Activated naive CD4-positive, alpha-beta T cell treated with Interleukin-2 at 50 U/mL for 16 hours (primary cell): ENCODE data around the gene C10orf62.
"Not testable (repeated sequence)": the region's sequence is repeated elsewhere in the genome, so short reads cannot be mapped to it uniquely, and the experiment has no call there.

ENCODE experiments used
- DNase-seq: peaks from one replicate; pipeline ENCODE4 v3.0.0-alpha.2; 2020

The C10orf62 gene

DNA sequence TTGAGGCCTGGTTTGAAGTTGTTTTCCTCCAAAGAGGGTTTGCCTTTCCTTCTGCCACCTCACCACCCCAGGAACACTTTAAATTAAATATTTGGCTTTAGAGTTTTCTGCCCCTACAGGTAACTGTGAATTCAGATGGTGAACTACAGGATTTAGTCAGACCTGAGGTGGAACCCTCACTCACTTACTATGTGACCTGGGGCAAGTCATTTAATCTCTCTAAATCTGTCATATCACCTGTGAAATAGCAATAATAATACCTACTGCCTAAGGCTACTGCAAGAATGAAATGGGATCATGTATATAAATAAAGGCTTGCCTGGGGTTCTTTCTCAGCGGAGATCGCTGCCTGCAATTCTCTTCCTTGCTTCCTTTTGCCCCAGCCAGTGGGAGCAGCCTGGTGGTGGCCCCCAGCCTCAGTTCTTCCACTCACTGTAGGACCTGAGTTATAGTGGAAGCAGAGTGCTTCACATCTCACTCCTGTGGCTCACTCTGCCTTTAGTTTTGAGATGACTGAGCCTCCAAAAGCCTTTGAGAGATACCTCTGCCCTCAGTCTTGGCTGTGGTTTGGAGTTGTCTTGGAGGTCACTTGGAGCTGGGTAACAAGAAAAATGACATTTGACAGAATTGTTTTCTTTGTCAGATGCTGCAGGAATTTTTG lies 23.1 kb upstream of the C10orf62 start:
- no peak for DNase-seq

DNA sequence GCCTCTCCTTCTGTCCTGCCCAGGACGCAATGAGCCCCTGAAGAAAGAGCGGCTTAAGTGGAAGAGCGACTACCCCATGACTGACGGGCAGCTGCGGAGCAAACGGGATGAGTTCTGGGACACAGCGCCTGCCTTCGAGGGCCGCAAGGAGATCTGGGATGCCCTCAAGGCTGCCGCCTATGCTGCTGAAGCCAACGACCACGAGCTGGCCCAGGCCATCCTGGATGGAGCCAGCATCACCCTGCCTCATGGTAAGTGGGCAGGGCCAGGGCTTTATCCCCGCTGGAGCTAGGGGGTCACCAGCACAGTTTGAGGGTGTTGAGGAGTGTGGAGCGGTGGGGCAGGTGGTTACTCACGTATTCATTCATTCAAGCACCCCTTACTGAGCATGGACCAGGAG lies 21.6 kb upstream of the C10orf62 start:
- DNase-seq, result no peak

DNA sequence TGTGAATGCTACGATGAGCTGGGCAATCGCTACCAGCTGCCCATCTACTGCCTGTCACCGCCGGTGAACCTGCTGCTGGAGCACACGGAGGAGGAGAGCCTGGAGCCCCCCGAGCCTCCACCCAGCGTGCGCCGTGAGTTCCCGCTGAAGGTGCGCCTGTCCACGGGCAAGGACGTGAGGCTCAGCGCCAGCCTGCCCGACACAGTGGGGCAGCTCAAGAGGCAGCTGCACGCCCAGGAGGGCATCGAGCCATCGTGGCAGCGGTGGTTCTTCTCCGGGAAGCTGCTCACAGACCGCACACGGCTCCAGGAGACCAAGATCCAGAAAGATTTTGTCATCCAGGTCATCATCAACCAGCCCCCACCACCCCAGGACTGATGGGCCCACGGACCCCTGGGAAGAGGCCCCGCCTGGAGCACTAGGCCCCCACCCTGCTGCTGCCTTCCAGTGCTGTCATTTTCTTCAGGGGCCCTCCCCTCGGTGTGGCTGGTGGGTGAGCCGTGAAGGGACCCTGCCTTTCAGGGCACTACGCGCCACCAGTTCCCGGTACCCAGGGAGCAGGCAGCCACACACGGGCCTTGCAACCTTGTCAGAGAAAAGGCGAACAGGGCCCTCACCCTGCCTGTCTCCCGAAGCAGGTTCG lies 19.3 kb upstream of the C10orf62 start:
- DNase-seq, result no peak

DNA sequence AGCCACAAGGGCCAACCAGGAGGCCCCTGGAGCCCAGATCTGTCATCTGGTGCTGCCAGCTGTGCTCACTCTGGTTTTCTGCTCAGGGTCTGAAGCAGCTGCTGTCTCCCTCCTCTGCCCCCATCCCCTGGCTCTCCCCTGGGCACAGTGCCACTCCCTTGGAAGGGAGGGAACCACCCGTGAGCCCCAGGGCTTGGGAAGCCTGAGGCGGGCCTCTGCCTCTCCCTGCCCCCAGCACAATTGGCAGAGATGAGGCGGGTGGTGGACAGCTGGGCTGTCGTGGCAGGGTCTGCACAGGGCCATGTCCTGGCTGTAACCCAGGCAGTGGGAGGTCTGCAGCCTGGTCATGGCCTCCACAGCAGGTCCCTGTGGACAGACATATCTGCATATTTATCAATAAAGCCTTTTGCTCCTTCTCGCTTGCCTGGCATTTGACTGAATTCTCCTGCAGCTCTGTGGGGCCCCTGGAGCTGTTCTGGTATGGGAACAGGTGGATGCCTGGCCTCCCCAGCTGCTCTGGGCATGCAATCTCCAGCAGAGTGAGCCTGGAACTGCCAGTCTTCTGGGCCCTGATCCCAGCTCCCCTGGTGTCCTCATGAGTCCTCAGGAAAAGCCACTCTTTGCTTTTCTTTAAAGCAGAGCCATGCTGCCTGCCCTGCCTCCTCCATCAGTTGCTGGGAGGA lies 18.6 kb upstream of the C10orf62 start:
- DNase-seq, result no peak

DNA sequence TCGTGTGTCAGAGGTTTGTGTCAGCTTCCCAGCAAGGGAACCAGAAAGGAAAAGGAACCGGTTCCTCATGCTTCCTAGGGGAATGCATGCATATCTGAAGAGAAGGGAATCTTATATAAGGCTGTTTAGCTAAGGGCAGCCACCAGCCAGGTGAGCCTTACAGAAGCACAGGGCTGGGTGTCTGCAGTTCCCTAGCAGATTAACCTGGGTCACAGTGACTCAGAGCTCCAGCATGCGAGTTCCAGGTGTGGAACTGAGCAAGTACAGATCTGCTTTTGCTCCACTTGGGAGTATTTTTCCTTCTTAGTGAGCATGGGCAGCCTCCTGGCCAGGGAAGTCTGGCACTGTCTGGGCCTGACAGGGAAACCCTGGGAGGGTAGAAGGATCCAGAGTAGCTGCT lies 17.9 kb upstream of the C10orf62 start:
- DNase-seq, result no peak

DNA sequence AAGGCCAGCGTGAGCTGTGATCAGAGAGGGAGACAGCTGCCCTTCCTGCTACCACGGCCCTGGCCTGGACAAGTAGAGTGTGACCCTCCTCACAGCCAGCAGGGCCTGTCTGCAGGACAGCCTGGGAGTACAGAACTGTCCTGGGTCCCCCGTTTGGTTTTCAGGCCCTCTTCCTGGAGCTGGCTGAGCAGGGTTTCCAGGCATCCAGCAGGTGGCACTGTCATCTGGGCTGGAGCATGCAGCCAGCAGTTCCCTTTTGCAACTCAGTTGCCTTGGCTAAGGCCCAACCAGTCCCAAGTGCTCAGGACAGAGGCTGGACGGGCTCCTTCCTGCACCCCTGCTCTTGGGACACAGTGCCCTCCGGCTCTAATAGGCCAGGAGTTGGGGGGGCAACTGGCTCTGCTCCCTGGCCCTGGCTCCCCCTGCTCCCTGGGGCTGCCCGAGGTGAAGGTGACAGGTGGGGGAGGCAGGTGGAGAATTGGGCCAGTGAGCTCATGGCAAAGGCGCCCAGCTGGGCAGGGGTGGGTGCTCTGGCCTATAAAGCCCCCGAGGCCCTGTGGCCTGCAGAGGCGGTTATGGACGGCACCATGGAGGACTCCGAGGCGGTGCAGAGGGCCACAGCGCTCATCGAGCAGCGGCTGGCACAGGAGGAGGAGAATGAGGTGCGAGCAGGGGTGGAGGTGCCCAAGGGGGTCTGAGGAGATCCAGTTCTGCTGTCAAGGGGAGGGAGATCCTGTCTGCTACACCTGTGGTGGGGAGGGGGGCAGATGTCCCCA lies 17.1 kb upstream of the C10orf62 start, which contains the start of gene ANKRD2:
Gene ANKRD2, plus strand, starts transcription at position 566 of the 776 bp plus-strand sequence. Its CDS starts 10 bp downstream, at position 576.
- peak; percentile 46 for DNase-seq

DNA sequence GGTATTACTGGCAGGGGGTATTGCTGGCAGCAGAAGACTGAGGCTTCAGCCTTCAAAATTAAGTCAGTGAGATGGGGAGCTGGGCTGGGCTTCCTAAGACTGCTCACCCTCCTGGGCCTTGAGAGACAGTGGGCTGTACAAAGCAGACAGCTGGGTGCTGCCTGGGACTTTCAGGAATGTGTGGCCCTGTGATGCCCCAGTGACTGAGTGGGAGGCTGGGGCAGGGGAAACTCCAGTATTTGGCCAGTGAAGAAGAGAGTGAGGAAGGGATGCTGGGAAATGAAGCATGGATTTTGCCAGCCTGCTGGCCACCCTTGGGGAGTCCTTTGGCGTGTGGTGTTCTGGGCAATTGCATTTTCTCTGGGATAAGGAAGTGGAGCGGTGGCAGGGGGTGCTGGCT lies 16.5 kb upstream of the C10orf62 start:
- DNase-seq, result no peak

DNA sequence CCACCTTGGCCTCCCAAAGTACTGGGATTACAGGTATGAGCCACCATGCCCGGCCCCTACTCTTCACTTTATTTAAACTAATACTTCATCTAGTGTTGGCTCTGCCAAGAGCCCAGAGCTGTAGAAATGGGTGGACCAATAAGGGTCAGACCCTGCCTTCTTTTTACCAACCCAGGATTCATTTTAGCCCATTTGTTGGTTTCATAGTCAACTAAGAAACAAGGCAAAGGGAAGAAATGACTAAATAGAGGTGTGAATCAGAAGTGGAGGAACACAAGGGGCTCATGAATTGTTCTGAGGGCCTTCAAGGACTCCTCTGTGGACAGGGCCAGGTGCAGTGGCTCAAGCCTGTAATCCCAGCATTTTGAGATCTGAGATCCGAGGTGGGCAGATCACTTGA lies 15.8 kb upstream of the C10orf62 start:
- DNase-seq, result no peak

DNA sequence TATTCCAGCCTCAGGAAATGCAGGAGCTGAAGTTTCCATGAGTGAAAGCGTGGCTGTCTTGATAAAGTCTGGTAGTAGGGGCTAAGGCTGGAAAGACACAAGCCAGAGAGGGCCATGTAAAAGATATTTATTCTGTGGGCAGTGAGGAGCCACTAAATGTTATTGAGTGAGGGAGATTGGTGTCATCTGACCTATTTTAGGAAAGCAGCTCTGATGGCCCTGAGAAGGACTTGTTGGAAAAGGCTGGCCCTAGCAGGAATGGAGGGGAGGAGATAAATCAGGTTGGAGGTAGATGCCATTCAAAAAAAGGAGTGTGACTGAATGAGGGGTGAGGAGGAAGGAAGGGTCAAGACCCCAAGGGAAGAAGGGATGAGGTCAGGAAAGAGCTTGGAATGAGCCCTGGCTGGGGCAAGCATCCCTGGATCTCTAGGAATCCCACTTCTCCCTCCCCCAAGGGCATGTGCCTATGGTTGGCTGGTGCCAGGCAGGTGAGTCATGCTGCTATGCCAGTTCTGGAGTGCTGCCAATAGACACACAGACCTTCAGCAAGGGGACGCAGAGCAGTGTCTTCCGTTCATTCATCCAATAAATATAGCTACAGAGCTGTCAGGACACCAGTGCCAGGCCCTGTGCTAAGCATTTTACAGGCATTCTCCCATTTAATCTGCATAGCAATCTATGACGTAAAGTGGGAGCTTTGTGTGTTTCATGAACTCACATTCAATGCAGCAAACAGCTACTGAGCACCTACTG lies 15.0 kb upstream of the C10orf62 start:
- DNase-seq, result no peak

DNA sequence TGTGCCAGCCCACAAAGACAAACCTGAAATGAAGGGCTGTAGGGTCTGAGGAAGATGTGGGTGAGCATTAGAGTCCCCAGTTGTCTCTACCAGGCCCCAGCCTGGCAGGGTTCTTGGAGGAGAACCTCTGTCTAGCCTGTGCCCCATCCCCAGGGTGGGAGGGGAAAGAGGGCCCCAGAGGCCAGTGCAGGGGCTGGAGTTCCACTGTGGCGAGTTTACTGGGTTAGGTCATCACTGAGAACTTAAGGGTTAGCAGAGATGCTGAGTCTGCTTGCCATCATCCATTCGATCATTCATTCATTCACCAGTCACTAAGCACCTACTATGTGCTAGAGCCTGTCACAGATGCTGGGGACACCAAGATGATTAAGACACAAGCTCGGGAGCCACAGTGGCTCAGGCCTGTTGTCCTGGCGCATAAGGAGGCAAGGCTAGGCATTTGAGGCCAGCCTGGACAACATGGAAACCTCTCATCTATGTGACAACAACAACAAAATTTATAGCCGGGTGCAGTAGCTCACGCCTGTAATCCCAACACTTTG lies 14.3 kb upstream of the C10orf62 start:
- no peak for DNase-seq

DNA sequence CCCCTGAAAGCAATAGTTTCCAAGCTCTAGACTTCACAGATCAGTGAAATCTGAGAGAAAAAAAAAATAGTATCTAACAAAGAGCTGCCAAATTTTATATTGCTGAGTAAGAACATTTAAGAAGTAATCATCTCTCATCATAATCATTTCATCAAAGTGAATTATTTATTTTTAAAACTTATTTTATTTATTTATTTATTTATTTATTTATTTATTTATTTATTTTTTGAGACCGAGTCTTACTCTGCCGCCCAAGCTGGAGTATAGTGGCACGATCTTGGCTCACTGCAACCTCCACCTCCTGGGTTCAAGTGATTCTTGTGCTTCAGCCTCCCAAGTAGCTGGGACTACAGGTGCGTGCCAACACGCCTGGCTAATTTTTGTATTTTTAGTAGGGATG lies 13.0 kb upstream of the C10orf62 start:
- not testable (repeated sequence) for DNase-seq

DNA sequence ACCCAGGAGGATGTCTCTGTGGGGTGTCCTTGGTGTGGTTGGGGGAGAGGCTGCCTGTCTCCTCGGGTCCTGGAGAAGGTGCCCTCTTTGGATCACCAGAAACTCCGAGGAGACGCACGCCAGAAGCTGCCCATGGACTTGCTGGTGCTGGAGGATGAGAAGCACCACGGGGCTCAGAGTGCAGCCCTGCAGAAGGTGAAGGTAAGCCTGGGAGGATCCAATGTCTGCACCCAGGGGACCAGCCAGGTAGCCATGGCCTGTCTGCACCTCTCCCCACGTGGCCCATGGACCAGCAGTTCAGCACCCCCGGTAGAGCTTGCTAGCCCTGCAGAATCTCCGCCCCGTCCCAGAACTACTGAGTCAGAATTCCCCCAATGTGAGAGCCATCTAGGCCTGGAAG lies 11.8 kb upstream of the C10orf62 start:
- DNase-seq, result no peak

DNA sequence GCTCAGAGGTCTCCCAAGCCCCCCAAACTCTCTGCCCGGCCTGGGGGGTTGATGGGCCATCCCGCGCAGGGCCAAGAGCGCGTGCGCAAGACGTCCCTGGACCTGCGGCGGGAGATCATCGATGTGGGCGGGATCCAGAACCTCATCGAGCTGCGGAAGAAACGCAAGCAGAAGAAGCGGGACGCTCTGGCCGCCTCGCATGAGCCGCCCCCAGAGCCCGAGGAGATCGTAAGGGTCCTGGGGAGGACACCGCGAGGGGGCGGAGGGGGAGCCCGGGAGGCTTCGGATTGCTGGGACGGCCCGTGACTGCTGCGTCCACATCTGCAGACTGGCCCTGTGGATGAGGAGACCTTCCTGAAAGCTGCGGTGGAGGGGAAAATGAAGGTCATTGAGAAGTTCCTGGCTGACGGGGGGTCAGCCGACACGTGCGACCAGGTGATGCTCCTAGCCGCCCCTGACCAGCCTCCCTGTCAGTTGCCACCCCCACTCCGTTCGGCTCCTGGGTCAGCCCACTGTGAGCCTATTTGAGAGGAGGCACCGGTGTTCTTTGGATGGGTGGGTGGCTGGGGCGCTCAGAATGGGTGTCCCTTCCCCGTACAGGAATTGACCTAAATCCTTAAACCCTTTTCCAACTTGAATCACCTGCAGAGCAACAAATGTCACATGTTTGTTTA lies 11.2 kb upstream of the C10orf62 start:
- DNase-seq, result no peak

DNA sequence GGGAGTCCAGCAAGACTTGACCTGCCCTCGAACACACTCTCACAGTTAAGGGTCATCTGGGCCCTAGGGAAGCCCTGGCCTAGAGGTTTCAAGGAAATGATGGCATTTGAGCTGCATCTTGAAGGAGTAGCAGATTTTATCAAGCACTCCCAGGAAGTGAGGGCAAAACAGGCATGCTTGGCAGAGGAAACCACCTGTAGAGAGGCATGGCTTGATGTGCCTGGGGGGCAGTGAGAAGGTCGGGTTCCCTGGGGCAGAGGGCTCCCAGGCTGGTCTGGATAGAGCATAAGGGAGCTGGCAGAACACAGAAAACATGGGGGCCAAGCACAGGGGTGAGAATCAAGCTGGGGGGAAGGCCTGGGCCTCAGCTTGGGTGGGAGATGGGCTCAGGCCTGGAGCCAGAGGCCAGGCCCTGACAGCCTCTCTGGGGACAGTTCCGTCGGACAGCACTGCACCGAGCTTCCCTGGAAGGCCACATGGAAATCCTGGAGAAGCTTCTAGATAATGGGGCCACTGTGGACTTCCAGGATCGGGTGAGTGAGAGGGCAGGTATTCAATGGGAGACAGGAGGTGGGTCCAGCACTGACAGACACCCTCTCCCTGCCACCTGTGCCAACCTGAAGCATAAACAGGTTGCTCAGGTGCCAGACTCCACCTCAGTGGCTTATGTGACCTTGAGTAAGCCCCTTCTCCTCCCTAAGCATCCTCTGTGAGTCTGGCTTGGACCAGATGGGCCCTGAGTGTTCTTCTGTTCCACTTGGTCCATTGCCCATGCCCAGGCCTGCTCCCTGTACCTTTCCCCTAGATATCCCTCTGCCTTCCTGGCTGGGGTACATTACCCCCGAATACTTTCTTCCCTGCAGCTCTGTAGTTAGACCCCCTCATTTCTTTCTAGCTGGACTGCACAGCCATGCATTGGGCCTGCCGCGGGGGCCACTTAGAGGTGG lies 8.8 kb upstream of the C10orf62 start:
- DNase-seq, result no peak

DNA sequence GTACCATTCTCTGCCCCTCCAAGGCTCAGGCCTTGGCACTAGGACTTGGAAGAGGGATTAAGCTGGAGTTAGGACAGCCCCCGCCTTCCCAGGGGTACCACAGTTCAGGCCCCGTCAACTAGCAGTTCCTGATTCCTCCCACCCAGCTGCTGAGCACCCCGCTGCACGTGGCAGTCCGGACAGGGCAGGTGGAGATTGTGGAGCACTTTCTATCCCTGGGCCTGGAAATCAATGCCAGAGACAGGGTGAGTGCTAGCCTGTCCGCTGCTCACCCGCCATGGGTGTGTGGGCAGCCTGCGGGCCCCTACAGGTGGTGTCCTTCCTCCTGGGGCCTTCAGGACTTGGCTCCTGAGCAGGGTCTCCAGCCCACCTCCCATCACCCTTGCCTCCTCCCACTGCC lies 7.4 kb upstream of the C10orf62 start:
- no peak for DNase-seq

DNA sequence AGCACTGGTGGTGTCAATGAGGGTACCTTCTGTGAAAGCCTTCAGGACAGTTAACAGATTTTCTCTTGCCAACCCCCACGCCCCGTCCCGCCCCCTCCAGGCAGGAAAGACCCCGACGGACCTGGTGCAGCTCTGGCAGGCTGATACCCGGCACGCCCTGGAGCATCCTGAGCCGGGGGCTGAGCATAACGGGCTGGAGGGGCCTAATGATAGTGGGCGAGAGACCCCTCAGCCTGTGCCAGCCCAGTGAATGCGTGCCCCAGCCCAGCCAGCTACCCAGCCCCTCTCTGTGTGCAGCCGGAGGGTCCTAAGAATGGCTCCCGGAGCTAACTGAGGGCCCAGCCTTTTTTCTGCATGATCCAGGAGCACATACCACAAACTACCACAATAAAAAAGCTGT lies 6.0 kb upstream of the C10orf62 start:
- no peak for DNase-seq

DNA sequence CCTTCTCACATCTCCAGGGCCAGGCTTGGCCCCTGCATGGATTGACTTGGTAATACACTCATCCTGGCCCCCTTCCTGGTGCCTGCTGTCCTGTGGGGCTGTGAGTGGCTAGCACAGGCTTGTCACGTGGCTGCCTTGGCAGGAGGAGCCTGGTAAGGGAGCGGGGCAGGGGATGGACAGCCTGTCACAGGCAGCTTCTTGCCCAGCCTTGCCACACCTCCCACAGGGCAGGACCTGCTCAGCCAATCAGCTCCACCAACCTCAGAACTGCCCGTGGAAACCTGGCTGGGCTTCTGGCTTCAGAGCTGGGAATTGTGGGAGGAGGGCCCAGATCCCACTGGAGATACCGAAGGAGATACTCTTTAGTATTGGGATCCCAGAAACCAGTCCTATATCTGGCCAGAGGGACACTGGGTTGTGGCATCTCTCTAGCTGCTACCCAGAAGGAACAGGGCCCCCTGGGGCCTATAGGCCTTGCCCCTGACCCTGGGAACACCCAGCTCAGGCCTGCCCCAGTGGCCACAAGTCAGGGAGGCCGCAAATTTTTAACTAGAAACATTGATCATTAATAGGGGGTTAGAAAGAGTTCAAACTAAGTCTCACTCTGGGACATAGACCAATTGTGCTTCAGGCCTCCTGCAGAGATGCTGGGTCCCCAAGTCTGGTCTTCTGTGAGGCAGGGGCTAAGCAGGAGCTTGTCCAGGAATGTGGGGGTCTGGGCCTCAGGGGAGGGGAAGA lies 5.3 kb upstream of the C10orf62 start, which contains the start of gene HOGA1:
Gene HOGA1, plus strand, starts transcription at position 330 of the 738 bp plus-strand sequence. Its CDS starts 315 bp downstream, at position 645.
- no peak for DNase-seq

DNA sequence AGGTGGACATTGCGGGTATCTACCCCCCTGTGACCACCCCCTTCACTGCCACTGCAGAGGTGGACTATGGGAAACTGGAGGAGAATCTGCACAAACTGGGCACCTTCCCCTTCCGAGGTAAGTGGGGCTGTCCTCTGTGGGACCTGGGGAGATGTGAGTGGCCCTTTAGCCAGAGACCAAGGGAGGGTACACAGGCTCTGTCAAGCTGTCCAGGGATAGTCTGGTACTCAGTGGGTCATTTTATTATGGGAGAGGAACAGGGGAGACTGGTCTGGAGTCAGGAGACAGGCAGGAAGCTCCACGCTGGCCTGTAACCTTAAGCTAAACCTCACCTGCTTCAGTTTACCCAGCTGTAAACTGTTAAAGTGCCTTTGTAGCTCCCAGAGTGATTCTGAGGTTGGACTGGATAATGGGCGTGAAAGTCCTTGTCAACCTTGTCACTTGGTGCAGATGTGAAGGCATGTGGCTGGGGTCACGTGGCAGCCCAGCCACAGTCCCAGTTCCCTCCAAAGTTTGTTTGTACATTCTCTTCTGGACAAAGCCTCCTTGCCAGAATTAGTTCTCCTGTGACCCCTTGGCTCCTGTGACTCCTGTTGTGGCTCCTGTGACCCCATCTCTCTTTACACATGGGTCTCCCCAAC lies 4.6 kb upstream of the C10orf62 start:
- no peak for DNase-seq

DNA sequence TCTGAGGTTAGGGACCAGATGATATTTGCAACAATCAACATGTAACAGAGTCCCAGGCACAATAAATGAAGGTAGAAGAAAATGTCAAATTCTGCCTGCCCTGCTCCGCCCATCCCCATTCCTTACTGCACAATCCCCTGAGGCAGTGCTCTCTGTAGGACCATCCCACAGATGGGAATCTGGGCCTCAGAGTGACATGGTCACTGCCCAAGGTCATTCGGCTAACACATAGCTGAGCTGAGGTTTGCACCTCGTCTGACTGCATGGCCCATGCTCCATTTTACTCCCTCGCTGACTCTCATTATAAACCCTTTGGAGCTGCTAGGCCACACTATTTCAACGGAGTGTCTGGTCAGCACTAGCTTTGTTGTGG lies 4.1 kb upstream of the C10orf62 start:
- no peak for DNase-seq
